ENCODE measurements around the gene LRP10. TPM values are rescaled to one million over a fixed set of nuclear protein-coding genes. Genes with fewer than 3 reads are reported as not detected.

LRP10 gene, protein sequence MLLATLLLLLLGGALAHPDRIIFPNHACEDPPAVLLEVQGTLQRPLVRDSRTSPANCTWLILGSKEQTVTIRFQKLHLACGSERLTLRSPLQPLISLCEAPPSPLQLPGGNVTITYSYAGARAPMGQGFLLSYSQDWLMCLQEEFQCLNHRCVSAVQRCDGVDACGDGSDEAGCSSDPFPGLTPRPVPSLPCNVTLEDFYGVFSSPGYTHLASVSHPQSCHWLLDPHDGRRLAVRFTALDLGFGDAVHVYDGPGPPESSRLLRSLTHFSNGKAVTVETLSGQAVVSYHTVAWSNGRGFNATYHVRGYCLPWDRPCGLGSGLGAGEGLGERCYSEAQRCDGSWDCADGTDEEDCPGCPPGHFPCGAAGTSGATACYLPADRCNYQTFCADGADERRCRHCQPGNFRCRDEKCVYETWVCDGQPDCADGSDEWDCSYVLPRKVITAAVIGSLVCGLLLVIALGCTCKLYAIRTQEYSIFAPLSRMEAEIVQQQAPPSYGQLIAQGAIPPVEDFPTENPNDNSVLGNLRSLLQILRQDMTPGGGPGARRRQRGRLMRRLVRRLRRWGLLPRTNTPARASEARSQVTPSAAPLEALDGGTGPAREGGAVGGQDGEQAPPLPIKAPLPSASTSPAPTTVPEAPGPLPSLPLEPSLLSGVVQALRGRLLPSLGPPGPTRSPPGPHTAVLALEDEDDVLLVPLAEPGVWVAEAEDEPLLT
- 40.8 and 66.0 TPM in 2 replicates for total RNA-seq

DNA sequence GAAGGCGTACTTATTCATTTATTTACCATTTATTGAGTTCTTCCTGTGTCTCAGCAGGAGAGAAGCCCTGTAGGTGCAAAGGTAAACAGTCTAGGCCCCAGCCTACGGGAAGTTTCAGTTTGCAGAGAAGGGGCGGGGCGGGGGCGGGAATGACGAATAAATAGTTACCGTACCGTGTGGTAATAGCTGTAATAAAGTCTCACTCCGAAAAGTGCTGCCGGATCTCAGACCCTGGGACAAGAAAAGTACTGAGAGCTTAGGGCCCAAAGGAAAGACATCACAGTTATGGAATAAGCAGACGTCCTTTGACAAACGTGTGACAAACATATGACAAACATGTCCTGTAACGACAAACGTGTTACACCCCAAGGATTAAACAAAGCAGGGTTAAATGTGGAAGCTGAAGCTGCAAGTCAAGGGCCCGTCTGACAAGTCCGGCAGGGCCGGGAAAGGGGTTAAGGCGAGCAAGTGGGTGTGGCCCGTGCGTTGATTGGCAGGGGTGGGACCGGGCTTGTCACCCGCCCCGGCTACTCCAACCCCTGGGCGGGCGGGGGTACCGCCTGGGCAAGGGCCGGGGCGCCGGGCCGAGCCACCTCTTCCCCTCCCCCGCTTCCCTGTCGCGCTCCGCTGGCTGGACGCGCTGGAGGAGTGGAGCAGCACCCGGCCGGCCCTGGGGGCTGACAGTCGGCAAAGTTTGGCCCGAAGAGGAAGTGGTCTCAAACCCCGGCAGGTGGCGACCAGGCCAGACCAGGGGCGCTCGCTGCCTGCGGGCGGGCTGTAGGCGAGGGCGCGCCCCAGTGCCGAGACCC, at the start of gene LRP10:
Gene LRP10, plus strand, starts transcription at position 517 of the 809 bp plus-strand sequence. CDS start 564 bp downstream, outside the sequence.

DNA sequence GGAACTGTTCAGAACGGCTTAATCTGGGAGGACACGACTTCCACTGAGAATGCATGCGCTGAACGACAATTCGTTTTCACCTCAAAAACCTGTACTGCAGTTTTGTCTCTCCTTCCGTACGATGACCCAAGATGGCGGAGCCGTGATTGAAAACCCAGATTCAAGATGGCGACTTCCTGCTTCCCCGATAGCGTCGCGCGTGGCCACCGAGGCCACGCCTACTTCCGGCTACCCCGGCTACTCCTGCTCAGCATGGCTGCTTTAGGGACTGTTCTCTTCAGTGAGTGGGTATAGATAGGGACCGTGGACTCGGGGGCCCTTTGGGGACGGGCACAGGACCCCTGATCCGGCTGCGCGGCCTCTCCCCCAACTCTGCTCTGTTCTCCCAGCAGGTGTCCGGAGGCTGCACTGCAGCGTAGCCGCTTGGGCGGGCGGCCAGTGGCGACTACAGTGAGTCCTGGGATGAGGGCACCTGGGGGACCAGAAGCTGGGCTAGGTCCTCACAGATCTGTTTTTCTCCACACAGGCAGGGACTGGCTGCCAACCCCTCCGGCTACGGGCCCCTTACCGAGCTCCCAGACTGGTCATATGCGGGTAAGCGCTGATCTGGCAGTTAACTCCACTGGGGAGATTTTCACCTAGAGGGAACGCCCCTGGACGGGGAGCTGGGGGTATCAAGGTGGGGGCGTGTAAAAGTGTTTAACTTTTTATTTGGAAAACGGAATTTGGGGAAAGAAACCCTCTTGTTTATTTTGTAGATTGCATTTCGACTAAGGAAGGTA, 41.7 kb upstream of the LRP10 start, which contains the start of gene MRPL52:
Gene MRPL52, plus strand, starts transcription at position 227 of the 782 bp plus-strand sequence. Its CDS starts 26 bp downstream, at position 253.

DNA sequence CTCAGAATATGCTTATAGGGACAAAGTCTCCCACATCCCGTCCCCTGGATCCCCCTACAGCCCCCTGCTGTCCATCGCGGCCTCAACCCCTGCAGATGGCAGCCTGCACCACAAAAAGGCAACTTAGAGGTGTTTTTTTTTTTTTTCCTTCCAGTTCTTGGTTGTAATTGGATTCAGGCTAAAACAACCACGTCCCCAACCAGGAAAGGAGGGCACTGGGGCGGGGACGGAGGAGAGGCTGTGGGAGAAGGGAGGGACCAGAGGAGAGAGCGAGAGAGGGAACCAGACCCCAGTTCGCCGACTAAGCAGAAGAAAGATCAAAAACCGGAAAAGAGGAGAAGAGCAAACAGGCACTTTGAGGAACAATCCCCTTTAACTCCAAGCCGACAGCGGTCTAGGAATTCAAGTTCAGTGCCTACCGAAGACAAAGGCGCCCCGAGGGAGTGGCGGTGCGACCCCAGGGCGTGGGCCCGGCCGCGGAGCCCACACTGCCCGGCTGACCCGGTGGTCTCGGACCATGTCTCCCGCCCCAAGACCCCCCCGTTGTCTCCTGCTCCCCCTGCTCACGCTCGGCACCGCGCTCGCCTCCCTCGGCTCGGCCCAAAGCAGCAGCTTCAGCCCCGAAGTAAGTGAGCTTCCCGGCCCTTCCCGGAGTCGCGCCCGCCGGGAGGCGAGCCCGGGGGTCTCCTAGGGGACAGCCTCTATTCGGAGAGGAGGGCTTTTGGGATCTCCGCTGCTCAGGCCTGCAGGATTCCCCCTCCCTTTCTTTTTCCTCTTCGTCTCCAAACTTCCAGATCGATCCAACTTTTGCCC, 35.0 kb upstream of the LRP10 start, which contains the start of gene MMP14:
Gene MMP14, plus strand, starts transcription at position 285 of the 813 bp plus-strand sequence. Its CDS starts 233 bp downstream, at position 518.

DNA sequence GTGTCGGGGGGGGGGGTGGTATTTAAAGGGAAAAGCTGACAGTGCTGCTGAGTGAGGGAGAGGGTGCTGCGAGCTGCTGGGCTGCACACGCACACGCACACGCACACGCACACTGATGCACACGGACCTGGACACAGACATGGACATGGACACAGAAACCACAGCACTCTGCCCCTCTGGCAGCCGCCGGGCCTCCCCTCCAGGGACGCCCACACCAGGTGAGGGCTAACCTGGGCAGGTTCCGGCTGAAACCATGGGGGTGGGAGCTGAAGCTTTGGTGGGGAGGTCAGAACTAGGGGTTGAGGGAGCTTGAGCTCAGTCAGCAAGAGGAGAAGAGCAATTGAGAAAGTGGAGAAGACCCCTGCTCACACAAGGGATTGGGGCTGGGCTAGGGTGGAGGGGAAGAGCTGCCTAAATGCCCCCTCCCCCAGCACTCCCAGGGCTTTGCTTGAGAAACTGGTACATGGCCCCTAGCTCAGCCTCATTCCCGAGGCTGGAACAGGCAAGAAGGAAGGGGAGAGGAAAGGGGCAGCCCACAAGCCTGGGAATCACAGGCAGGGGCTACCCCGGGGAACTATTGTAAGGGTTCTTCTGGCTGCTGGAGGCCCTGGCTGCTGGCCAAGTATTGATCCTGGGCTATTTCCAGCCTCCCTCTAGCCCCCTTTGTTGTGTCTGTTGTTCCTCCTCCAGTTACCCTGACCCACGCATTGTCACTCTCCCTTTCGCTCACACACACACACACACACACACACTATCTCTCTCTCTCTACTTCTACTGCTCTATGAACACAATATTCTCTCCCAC, 11.8 kb downstream of the LRP10 start, which contains the start of gene REM2:
Gene REM2, plus strand, starts transcription at position 50 of the 804 bp plus-strand sequence. Its CDS starts 66 bp downstream, at position 116.

DNA sequence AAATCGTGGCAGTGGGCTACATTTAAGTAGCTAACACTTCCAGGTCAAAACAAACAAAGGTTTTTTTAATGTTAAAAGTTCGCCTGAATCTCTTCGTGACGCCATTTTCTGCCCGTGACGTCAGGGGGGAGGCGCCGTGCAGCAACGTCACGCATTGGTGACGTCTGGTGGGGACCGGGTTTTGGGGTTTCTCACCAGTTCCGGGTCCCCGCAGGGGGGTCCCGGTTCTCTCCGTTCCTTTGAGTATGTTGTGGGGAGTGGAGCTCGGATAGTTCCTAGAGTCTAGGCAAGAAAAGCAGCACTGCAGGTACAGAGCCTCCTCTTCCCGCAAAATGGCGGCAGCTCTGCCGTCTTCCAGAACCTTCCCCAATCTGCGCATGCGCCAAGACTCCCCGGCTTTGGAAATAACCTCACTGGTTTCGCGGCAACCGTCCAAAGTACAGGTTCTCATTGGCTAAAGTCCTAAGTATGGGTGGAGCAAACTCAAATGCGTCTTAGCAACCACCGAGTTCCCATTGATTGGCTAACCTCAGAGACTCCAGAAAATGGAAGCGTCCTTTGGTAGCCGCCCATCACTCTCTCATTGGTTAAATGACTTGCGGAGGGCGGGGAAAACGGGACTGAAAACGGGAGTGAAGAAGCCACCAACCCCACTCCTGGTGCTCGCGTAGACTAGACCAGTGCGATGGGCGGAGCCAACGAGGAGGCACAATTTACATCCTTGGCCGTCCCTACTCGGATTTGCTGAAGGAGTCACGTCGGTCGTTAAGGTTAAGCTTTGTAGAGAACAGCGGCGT, 47.5 kb downstream of the LRP10 start, which contains the start of gene RBM23:
Gene RBM23, minus strand, starts transcription at position 346 of the 797 bp plus-strand sequence.

DNA sequence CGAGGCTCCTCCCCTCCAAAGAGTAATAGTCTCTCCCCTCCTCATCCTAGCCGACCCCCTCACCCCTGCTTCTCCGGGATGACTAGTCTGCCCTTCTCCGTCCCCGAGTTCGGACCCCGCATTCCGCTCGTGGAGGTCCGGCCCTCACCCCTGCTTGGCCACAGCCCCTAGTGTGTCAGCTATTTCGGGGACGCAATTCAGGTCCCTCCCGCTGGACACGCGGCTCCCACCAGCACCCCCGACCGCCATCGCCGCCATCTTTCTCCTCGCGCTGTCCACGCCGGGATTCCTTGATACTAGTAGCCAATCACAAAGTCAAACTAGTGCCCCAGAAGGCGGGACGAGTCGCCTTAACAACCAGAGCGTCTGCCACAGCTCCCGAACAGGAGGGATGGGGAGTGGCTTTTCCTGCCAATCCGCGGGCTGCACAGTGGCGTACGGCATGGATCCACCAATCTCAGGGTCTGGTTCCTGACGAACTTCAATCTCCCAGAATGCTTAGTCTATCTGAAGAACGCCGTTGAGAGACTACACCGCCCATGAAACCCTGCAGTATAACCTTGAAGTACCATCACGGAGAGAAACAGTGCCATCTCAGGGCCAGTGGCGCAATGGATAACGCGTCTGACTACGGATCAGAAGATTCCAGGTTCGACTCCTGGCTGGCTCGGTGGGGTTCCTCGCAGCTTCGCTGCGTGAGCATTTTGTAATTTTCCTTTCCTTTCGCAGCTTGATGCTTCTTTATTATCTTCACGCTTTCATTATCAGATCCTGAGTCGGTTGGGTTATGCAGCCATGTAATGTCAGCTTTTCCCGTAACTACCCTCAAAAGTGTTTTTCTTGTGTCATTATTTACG, 57.8 kb downstream of the LRP10 start, which contains the start of gene PRMT5:
Gene PRMT5, minus strand, starts transcription at position 273 of the 857 bp plus-strand sequence. Its CDS starts 15 bp downstream, at position 258.

Other genes with a start within 250 kb of the LRP10 start
- gene OR6J1, start 227.4 kb upstream of the LRP10 start, total RNA-seq = not detected in 2 replicates
- gene OXA1L, start 105.1 kb upstream of the LRP10 start, total RNA-seq = 52.9 and 53.8 TPM in 2 replicates
- gene SLC7A7, start 56.3 kb upstream of the LRP10 start, total RNA-seq = 4.1 and 6.1 TPM in 2 replicates
- 39.1 and 41.8 TPM in 2 replicates for gene MRPL52, start 41.9 kb upstream of the LRP10 start, total RNA-seq
- 348 and 486 TPM in 2 replicates for gene MMP14, start 35.2 kb upstream of the LRP10 start, total RNA-seq
- gene REM2, start 11.5 kb downstream of the LRP10 start, total RNA-seq = 0.09 and 0.14 TPM in 2 replicates
- gene RBM23, start 47.4 kb downstream of the LRP10 start, total RNA-seq = 47.5 and 50.9 TPM in 2 replicates
- 45.7 and 48.5 TPM in 2 replicates for gene PRMT5, start 57.6 kb downstream of the LRP10 start, total RNA-seq
- gene HAUS4, start 85.3 kb downstream of the LRP10 start, total RNA-seq = 27.6 and 32.4 TPM in 2 replicates
- gene AJUBA, start 110.8 kb downstream of the LRP10 start, total RNA-seq = 31.0 and 47.3 TPM in 2 replicates
- gene C14orf93, start 138.4 kb downstream of the LRP10 start, total RNA-seq = 10.4 and 11.7 TPM in 2 replicates
- 222 and 237 TPM in 2 replicates for gene PSMB5, start 163.2 kb downstream of the LRP10 start, total RNA-seq
- gene PSMB11, start 170.5 kb downstream of the LRP10 start, total RNA-seq = not detected in 2 replicates
- 3.3 and 6.2 TPM in 2 replicates for gene CDH24, start 185.8 kb downstream of the LRP10 start, total RNA-seq
- 53.8 and 73.3 TPM in 2 replicates for gene ACIN1, start 223.4 kb downstream of the LRP10 start, total RNA-seq
- 58.2 and 80.6 TPM in 2 replicates for gene C14orf119, start 223.8 kb downstream of the LRP10 start, total RNA-seq
- under 0.01 and 0.18 TPM in 2 replicates for gene CIROP, start 233.2 kb downstream of the LRP10 start, total RNA-seq
- not detected in 2 replicates for gene CEBPE, start 247.5 kb downstream of the LRP10 start, total RNA-seq

Data from smooth muscle cell of bladder (primary cell).